Uterus (tissue), 2 donors: ENCODE measurements around the gene SLC25A22.

ENCODE experiments used
- POLR2A ChIP-seq, 2 donors: fragments of 450-650 bp; IDR thresholded peaks; one replicate each; pipeline ENCODE4 v1.6.1; 2016; ENCODE audit warnings: antibody characterized with exemption in 2 of 2, mild to moderate bottlenecking in 1 of 2, moderate library complexity in 1 of 2
- TF ChIP-seq, protein P1 (sequence below), 4 experiments: fragments of 200-600 bp in 2 of 4; fragments of 450-650 bp in 2 of 4; sonication (generic) in 2 of 4; IDR thresholded peaks; one replicate each; pipeline ENCODE4 v1.5.1; 2016 to 2019; ENCODE audit warnings: antibody characterized with exemption in 4 of 4, mild to moderate bottlenecking in 2 of 4, moderate library complexity in 1 of 4

DNA sequence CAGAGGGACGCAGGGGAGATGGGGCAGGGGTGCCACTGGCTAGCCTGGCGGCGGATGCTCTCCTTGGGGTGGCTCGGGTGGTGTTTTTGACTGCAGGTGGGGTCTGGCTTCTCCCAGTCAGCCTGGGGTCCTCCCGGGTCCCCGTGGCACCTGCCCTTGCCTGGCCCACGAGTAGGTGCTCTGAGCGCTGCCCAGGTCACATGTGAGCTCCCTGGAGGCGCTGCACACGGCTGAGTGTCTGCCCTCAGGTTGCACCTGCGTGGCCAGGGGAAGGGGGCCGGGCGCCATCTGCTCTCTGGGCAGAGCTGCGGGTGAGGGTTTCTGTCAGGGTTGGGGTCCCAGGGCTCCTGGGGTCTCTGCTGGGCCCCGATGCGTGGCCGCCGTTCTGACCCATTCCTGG, 49.8 kb upstream of the SLC25A22 start:
- TF ChIP-seq POLR2A (IDR thresholded peaks at IDR 0.05) = no peak
- TF ChIP-seq, protein P1, sequence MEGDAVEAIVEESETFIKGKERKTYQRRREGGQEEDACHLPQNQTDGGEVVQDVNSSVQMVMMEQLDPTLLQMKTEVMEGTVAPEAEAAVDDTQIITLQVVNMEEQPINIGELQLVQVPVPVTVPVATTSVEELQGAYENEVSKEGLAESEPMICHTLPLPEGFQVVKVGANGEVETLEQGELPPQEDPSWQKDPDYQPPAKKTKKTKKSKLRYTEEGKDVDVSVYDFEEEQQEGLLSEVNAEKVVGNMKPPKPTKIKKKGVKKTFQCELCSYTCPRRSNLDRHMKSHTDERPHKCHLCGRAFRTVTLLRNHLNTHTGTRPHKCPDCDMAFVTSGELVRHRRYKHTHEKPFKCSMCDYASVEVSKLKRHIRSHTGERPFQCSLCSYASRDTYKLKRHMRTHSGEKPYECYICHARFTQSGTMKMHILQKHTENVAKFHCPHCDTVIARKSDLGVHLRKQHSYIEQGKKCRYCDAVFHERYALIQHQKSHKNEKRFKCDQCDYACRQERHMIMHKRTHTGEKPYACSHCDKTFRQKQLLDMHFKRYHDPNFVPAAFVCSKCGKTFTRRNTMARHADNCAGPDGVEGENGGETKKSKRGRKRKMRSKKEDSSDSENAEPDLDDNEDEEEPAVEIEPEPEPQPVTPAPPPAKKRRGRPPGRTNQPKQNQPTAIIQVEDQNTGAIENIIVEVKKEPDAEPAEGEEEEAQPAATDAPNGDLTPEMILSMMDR (IDR thresholded peaks at IDR 0.05) = no peak
